ENCODE data around the gene CSK. TPM values are rescaled to one million over a fixed set of nuclear protein-coding genes. Genes with fewer than 3 reads are reported as not detected.

Gene CSK
- polyA plus RNA-seq, 4 donors = 39.4 to 76.8 (median 53.2) TPM

- H3K27ac ChIP-seq (ENCODE audit: low read depth in 1 of 3, low read length in 2 of 3) = peak overlapping the region in 2 of 3 donors; percentile 60 to 73
- no peaks in the 10 kb centered on the region for H3K9me3 ChIP-seq (ENCODE audit: control insufficient read depth in 2 of 2, insufficient read depth in 1 of 2, low read depth in 1 of 2, low read length in 1 of 2)
- H3K4me1 ChIP-seq (ENCODE audit: control insufficient read depth in 3 of 3, insufficient read depth in 2 of 3, low read depth in 1 of 3, low read length in 2 of 3) = peaks cover 2 to 35% (median 4%) of the 10 kb centered on the region in 3 donors
- H3K27me3 ChIP-seq (ENCODE audit: control insufficient read depth in 3 of 3, insufficient read depth in 3 of 3, low read length in 3 of 3) = no peaks in the 10 kb centered on the region
- peak in 1 of 2 donors; percentile 53 for DNase-seq
- no peak overlapping the region for H3K4me3 ChIP-seq (ENCODE audit: low read depth in 1 of 3, low read length in 3 of 3)
- 46 to 65% (median 56%) methylated on average over 24 to 25 of the region's 25 CpGs for WGBS, 3 donors
- H3K36me3 ChIP-seq (ENCODE audit: control insufficient read depth in 3 of 3, insufficient read depth in 2 of 3, low read depth in 1 of 3, low read length in 3 of 3) = peaks cover 4 to 87% (median 12%) of the 10 kb centered on the region in 3 donors
- no peak for FAIRE-seq
Measured at GRCh38 chr15:74798388-74799254, 16.7 kb downstream of the CSK start.

- 67 to 83% (median 70%) methylated on average over 16 of the region's 16 CpGs for WGBS, 3 donors
- Histone ChIP-seq H3K9me3 (ENCODE audit: control insufficient read depth in 2 of 2, insufficient read depth in 1 of 2, low read depth in 1 of 2, low read length in 1 of 2) (no peaks in the 10 kb centered on the region), H3K27me3 (ENCODE audit: control insufficient read depth in 3 of 3, insufficient read depth in 3 of 3, low read length in 3 of 3) (no peaks in the 10 kb centered on the region), H3K4me3 (ENCODE audit: low read depth in 1 of 3, low read length in 3 of 3) (no peak overlapping the region), H3K4me1 (ENCODE audit: control insufficient read depth in 3 of 3, insufficient read depth in 2 of 3, low read depth in 1 of 3, low read length in 2 of 3) (peaks cover 2 to 32% (median 4%) of the 10 kb centered on the region in 3 donors), H3K36me3 (ENCODE audit: control insufficient read depth in 3 of 3, insufficient read depth in 2 of 3, low read depth in 1 of 3, low read length in 3 of 3) (peaks cover 4 to 91% (median 13%) of the 10 kb centered on the region in 3 donors), H3K27ac (ENCODE audit: low read depth in 1 of 3, low read length in 2 of 3) (peak overlapping the region; percentile 26 to 73 (median 60))
- FAIRE-seq = no peak
- peak in 1 of 2 donors; percentile 41 for DNase-seq
Measured at GRCh38 chr15:74799255-74799855, 17.5 kb downstream of the CSK start.

GRCh38 chr15:74799856-74800558 lies 18.1 kb downstream of the CSK start:
- Histone ChIP-seq H3K4me1 (ENCODE audit: control insufficient read depth in 3 of 3, insufficient read depth in 2 of 3, low read depth in 1 of 3, low read length in 2 of 3) (peaks cover 2 to 26% (median 4%) of the 10 kb centered on the region in 3 donors), H3K27ac (ENCODE audit: low read depth in 1 of 3, low read length in 2 of 3) (peak overlapping the region; percentile 26 to 73 (median 60)), H3K9me3 (ENCODE audit: control insufficient read depth in 2 of 2, insufficient read depth in 1 of 2, low read depth in 1 of 2, low read length in 1 of 2) (no peaks in the 10 kb centered on the region), H3K27me3 (ENCODE audit: control insufficient read depth in 3 of 3, insufficient read depth in 3 of 3, low read length in 3 of 3) (no peaks in the 10 kb centered on the region), H3K4me3 (ENCODE audit: low read depth in 1 of 3, low read length in 3 of 3) (no peak overlapping the region), H3K36me3 (ENCODE audit: control insufficient read depth in 3 of 3, insufficient read depth in 2 of 3, low read depth in 1 of 3, low read length in 3 of 3) (peaks cover 4 to 90% (median 13%) of the 10 kb centered on the region in 3 donors)
- DNase-seq (peak; percentile 93 to 94), FAIRE-seq (no peak)
- 12 to 38% (median 20%) methylated on average over 18 of the region's 18 CpGs for WGBS, 3 donors

GRCh38 chr15:74800559-74801094 lies 18.7 kb downstream of the CSK start:
- WGBS, 3 donors = 70 to 78% (median 71%) methylated on average over 20 of the region's 20 CpGs
- H3K27me3 ChIP-seq (ENCODE audit: control insufficient read depth in 3 of 3, insufficient read depth in 3 of 3, low read length in 3 of 3) = no peaks in the 10 kb centered on the region
- H3K9me3 ChIP-seq (ENCODE audit: control insufficient read depth in 2 of 2, insufficient read depth in 1 of 2, low read depth in 1 of 2, low read length in 1 of 2) = no peaks in the 10 kb centered on the region
- peaks cover 4 to 89% (median 13%) of the 10 kb centered on the region in 3 donors for H3K36me3 ChIP-seq (ENCODE audit: control insufficient read depth in 3 of 3, insufficient read depth in 2 of 3, low read depth in 1 of 3, low read length in 3 of 3)
- H3K4me3 ChIP-seq (ENCODE audit: low read depth in 1 of 3, low read length in 3 of 3) = no peak overlapping the region
- peaks cover 0 to 26% (median 1%) of the 10 kb centered on the region in 3 donors for H3K4me1 ChIP-seq (ENCODE audit: control insufficient read depth in 3 of 3, insufficient read depth in 2 of 3, low read depth in 1 of 3, low read length in 2 of 3)
- FAIRE-seq (no peak), DNase-seq (no peak)
- H3K27ac ChIP-seq (ENCODE audit: low read depth in 1 of 3, low read length in 2 of 3) = peak overlapping the region in 2 of 3 donors; percentile 27 to 42

GRCh38 chr15:74801311-74801997 lies 19.6 kb downstream of the CSK start:
- FAIRE-seq = no peak

GRCh38 chr15:74802290-74802689 lies 20.4 kb downstream of the CSK start:
- Histone ChIP-seq H3K4me1 (ENCODE audit: control insufficient read depth in 3 of 3, insufficient read depth in 2 of 3, low read depth in 1 of 3, low read length in 2 of 3) (peaks cover 2 to 26% (median 5%) of the 10 kb centered on the region in 3 donors), H3K9me3 (ENCODE audit: control insufficient read depth in 2 of 2, insufficient read depth in 1 of 2, low read depth in 1 of 2, low read length in 1 of 2) (no peaks in the 10 kb centered on the region), H3K36me3 (ENCODE audit: control insufficient read depth in 3 of 3, insufficient read depth in 2 of 3, low read depth in 1 of 3, low read length in 3 of 3) (peaks cover 4 to 77% (median 13%) of the 10 kb centered on the region in 3 donors), H3K27me3 (ENCODE audit: control insufficient read depth in 3 of 3, insufficient read depth in 3 of 3, low read length in 3 of 3) (no peaks in the 10 kb centered on the region), H3K27ac (ENCODE audit: low read depth in 1 of 3, low read length in 2 of 3) (no peak overlapping the region), H3K4me3 (ENCODE audit: low read depth in 1 of 3, low read length in 3 of 3) (no peak overlapping the region)
- no peak for FAIRE-seq
- DNase-seq = no peak
- WGBS, 3 donors = 90 to 95% (median 90%) methylated on average over 20 of the region's 20 CpGs

More at GRCh38 chr15:74801311-74801997, 19.6 kb downstream of the CSK start:
- no peak overlapping the region for H3K4me3 ChIP-seq (ENCODE audit: low read depth in 1 of 3, low read length in 3 of 3)
- no peak overlapping the region for H3K27ac ChIP-seq (ENCODE audit: low read depth in 1 of 3, low read length in 2 of 3)
- no peaks in the 10 kb centered on the region for H3K27me3 ChIP-seq (ENCODE audit: control insufficient read depth in 3 of 3, insufficient read depth in 3 of 3, low read length in 3 of 3)
- no peaks in the 10 kb centered on the region for H3K9me3 ChIP-seq (ENCODE audit: control insufficient read depth in 2 of 2, insufficient read depth in 1 of 2, low read depth in 1 of 2, low read length in 1 of 2)
- no peak for DNase-seq
- H3K36me3 ChIP-seq (ENCODE audit: control insufficient read depth in 3 of 3, insufficient read depth in 2 of 3, low read depth in 1 of 3, low read length in 3 of 3) = peaks cover 4 to 82% (median 13%) of the 10 kb centered on the region in 3 donors
- WGBS, 3 donors = 86% methylated on average over 18 of the region's 18 CpGs
- H3K4me1 ChIP-seq (ENCODE audit: control insufficient read depth in 3 of 3, insufficient read depth in 2 of 3, low read depth in 1 of 3, low read length in 2 of 3) = peaks cover 0 to 26% (median 1%) of the 10 kb centered on the region in 3 donors

- WGBS, 3 donors = 86 to 93% (median 92%) methylated on average over 29 to 31 of the region's 31 CpGs
- Histone ChIP-seq H3K4me3 (ENCODE audit: low read depth in 1 of 3, low read length in 3 of 3) (no peak overlapping the region), H3K36me3 (ENCODE audit: control insufficient read depth in 3 of 3, insufficient read depth in 2 of 3, low read depth in 1 of 3, low read length in 3 of 3) (peaks cover 4 to 72% (median 13%) of the 10 kb centered on the region in 3 donors), H3K4me1 (ENCODE audit: control insufficient read depth in 3 of 3, insufficient read depth in 2 of 3, low read depth in 1 of 3, low read length in 2 of 3) (peaks cover 2 to 25% (median 7%) of the 10 kb centered on the region in 3 donors), H3K27me3 (ENCODE audit: control insufficient read depth in 3 of 3, insufficient read depth in 3 of 3, low read length in 3 of 3) (no peaks in the 10 kb centered on the region), H3K9me3 (ENCODE audit: control insufficient read depth in 2 of 2, insufficient read depth in 1 of 2, low read depth in 1 of 2, low read length in 1 of 2) (no peaks in the 10 kb centered on the region), H3K27ac (ENCODE audit: low read depth in 1 of 3, low read length in 2 of 3) (no peak overlapping the region)
- FAIRE-seq = no peak
- DNase-seq = no peak
Measured at GRCh38 chr15:74802862-74803447, 21.1 kb downstream of the CSK start.

All from small intestine (tissue), 7 donors.